Right lobe of liver (tissue), 4 donors: Measurements from ENCODE around the gene LZTFL1.

Experiments
- CTCF ChIP-seq, 4 donors: fragments of 200-600 bp in 3 of 4; fragments of 450-650 bp in 1 of 4; IDR thresholded peaks; one replicate each; pipeline versions ENCODE4 v1.5.1 to v1.8.0; 2016 to 2022; ENCODE audit warnings: antibody characterized with exemption in 4 of 4, mild to moderate bottlenecking in 2 of 4
- POLR2A ChIP-seq: fragments of 450-650 bp; IDR thresholded peaks from one replicate; pipeline ENCODE4 v1.6.1; 2017; ENCODE audit warnings: antibody characterized with exemption, mild to moderate bottlenecking
- donor health status: DM: no; HTN: no; CAD: no.
- donor health status: DM: no; HTN: no; CAD: no.
- donor health status: DM: no; HTN: yes; CAD: no.

- TF ChIP-seq POLR2A (no peak), CTCF (IDR thresholded peaks at IDR 0.05) (no peak)
These were observed 34.0 kb downstream of the LZTFL1 start for GRCh38 chr3:45807681-45808540.
